Measurements from ENCODE around the gene TK2.

DNA sequence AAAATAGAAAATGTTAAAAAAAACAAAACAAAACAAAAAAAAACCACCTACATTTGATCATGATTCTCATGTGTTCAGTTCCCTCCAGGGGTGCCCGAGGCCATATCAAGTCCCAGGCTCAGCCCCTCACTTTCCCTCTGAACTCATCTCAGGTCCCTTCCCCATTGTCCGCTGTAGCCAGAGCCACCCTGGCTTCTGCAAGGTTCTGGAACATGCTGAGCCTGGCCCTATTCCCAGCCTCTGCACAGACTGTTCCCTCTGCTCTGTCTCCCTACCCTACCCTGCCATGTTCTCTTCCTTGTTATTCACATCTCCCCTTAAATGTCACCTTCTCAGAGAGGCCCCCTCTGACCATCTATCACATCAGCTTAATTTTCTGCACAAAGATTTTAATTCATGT, 46.9 kb downstream of the TK2 start:
- TF ChIP-seq GATA2 (IDR thresholded peaks at IDR 0.05; ENCODE audit: low read depth, low read length) (no peak), GATA3 (IDR thresholded peaks at IDR 0.05; ENCODE audit: low read depth, low read length) (no peak)

Data from SH-SY5Y (cell line).